Sciatic nerve (tissue), 2 donors: ENCODE results near the gene DCAF17. TPM values are rescaled to one million over a fixed set of nuclear protein-coding genes. Genes with fewer than 3 reads are reported as not detected.
"Not testable (repeated sequence)": the region's sequence is repeated elsewhere in the genome, so short reads cannot be mapped to it uniquely, and the experiment has no call there.

Source experiments
- ATAC-seq: fragments of 200-7000 bp; cut with Tn5 transposase; one replicate; pipeline ENCODE4 v1.9.1; 2020; ENCODE audit warnings: mild to moderate bottlenecking, moderate library complexity
- DNase-seq: peaks from one replicate; pipeline ENCODE4 v3.0.0-alpha.2; 2020; ENCODE audit warnings: low spot score
- intact Hi-C: fragments of 100-400 bp; cut with DNase I; formaldehyde crosslinking; loops from one replicate; pipeline ENCODE4 v1.14.2; 2022
- total RNA-seq: library from RNA; stranded (reverse); fragmentation: NEBNext Ultra II Directional; extraction: Animal tissue kit (Norgen Biotek cat#: 25700); gene quantifications from one replicate; pipeline ENCODE4 v1.2.1, GENCODE V29; 2021
- donor health status: DM: no; HTN: no; CAD: no.
- donor health status: DM: no; HTN: no; CAD: no.

DCAF17 gene
- total RNA-seq, 1 donor from 2014 or later: 24.0 TPM

DNA sequence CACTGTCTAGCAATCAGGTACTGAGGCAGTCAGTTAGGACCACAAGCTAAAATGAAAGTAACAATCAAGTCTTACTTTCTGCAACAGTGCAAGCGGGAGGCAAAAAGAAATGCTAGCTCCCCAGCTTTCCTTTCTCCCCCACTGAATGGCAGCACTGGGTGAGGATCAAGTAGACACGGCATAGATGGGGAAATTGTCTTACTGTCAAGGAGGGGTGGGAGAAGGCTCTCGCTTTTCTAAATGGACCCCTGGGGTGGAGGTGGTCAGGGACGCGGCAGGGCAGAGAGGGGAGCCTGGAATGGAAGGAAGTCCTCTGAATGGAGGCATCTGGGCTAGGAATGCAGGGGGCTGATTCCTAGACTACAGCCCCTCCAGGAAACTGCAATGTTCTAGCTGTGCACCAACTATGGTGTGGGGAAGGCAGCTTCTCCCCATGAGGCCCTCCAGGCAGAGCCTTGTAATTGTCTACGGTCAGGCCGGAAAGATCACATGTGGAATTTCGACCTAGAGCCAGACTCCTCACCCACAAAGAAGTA lies 24.5 kb upstream of the DCAF17 start:
- peak; percentile 34 for ATAC-seq
- intact Hi-C loops: no loop called here
- no peak for DNase-seq

DNA sequence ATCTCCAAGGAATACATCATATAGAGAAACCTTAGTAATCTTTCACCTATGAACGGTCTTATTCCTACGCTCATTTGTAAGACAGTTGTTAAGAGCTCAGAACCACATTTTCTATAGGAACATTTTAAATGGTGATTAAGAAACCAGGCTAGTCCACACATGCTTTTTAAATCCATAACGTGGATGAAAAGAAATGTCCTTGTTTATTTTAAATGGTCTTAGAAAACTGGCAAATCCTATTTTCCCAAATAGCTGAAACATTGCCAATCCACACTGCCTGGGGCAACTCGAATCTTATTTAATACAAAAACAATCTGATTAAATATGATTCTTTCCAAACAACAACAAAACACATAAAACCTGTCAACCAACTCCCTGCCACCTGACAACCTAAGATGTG lies 23.9 kb upstream of the DCAF17 start:
- DNase-seq: no peak

DNA sequence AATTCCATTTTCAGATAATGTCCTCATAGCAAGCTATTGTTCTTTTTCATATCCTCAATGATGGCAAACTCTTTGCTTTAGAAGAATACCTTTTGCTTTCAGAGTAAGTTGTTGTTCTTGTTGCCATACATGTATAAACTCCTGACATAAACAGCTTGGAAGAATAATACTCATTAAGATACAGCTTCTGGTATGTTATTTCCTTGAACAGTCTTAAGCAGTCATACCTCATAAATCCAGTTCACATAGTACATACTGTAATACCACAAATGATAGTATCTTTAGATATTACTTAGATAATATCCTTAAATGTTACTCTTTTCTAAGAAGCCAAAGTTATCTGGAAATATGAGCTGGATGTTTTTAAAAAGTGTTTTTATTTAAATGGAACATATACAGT lies 23.4 kb upstream of the DCAF17 start:
- DNase-seq: no peak
- no peak for ATAC-seq
- intact Hi-C loops: loop anchor here (10.0 kb wide), 1 partner anchor 436 kb away; no protein-coding TSS in a partner anchor

More for the DNA sequence above, 23.9 kb upstream of the DCAF17 start:
- intact Hi-C loops: loop anchor here (10.0 kb wide), 1 partner anchor 435 kb away; no protein-coding TSS in a partner anchor
- no peak for ATAC-seq

DNA sequence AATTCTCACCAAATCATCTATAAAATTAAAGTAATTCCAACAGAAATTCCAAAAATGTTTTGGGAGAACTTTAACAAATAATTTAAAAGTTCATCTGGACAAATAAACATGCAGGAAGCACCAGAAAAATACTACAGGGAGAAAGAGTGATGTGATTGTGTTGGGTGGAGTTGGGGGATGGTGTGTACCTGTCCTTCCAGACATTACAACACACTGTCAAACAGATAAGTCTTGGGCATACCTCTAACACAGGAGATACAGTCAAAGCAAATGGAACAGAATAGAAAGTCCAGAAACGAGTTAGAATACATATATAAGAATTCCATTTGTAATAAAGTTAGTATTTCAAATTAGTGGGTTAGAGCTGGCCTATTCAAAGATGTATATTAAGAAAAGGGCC lies 22.8 kb upstream of the DCAF17 start:
- ATAC-seq (no peak), DNase-seq (no peak)
- intact Hi-C loops: loop anchor here (10.0 kb wide), 1 partner anchor 436 kb away; no protein-coding TSS in a partner anchor

DNA sequence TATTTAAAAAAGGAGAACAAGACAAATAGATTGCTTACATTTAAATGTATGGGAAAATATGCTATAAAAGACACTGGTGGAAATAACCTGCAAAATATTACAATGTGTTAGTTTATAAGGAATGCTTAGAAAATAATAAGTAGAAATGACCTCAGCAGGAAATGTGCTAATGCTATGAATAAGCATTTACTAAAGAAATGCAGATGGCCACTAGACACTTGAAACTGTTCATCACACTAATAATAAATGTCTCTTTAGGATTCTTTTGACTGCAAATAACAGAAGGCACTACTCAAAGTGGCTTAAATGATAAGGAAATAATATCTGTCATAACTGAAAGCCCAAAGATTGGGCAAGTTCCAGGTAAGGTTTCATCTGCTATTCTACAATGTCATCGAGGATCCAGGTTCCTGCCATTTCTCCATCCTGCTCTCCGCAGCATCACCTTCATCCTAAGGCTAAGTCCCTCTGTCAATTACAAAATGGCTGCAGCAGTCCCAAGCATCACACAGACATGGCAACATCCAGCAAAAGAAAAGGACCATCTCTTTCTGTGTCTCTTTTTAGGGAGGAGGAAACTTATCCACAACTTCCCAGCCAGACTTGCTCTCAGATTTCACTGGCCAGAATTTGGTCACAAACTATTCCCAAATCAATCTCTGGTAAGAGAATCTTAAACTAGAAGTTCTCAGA lies 22.1 kb upstream of the DCAF17 start:
- ATAC-seq: no peak
- DNase-seq: no peak
- intact Hi-C loops: loop anchor here (10.0 kb wide), 1 partner anchor 437 kb away; no protein-coding TSS in a partner anchor

DNA sequence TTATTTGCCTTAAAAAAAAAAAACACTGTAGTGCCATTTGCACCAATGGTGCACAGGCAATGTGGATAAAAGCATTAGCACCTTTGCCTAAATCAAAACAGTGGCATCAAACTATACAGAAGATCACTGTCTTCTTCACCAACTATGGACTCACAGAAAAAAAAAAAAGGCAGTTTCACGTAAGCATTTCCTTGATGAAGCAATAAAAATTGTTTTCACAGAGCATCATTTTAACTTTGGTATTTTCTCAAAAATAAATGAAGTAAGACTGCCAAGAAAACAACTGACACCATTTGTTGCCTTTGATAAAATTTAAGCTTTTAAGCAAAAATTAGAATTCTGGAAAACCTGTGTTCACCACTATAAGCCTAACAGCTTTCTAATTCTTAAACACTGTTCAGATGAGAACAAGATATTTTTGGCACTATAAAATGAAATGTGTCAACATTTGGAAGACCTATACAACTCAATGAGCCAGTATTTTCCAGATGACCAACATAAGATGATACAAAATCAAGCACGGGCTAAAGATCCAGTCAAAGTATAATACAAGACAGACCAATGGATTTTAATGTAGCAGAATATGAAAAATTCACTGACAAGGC lies 21.4 kb upstream of the DCAF17 start:
- ATAC-seq: no peak
- intact Hi-C loops: loop anchor here (10.0 kb wide), 1 partner anchor 438 kb away; no protein-coding TSS in a partner anchor
- DNase-seq: no peak

DNA sequence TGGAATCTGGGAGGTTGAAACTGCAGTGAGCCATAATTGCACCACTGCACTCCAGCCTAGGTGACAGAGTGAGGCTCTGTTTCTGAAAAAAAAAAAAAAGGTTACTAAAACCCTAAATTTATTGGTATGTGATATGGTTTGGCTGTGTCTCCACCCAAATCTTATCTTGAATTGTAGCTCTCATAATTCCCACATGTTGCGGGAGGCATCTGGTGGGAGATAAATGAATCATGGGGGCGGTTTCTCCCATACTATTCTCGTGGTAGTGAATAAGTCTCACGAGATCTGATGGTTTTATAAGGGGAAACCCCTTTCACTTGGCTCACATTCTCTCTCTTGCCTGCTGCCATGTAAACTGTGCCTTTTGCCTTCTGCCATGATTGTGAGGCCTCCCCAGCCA lies 19.4 kb upstream of the DCAF17 start:
- ATAC-seq, DNase-seq: not testable (repeated sequence)
- intact Hi-C loops: loop anchor here (10.0 kb wide), 1 partner anchor 440 kb away; no protein-coding TSS in a partner anchor

DNA sequence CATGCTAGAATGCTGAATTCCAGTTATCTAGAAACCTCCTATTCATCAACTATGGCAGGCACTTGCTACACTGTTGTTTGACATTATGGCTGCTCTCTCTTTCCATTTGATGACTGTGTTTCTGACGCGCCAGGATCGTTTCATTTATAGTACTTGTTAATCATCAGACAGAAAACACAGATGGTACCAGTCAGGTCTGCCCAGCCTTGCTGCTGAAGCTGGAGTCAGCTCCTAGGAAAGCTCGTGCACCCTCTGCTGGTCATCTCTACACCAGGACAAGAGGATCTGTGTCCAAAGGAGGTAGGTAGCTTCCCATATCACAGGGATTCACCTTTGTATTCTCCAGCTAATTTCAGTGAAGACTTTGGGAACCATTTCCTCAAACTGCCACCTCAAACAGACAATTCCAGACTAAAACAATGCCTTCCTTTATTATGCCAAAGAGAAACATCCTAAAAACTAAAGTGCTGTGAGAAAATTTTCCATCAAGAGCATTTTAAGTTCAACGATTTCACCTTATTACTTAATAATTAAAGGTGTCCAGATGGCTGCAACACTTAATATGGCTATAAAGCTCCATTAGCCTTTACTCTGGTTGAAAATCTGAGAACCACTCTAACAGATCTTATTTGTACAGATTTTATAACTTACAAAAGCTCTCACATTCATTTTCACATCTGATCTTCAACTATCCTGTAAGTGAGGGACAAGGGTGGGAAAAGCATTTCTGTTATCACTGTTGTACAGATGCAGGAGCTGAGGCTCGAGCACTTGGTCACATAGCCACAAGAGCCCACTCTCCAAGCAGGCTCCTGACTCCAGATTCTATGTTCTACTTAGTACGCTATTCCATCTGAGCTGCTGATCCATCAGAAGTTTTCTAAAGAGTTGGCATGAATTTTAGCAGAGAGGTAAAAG lies 17.8 kb upstream of the DCAF17 start:
- intact Hi-C loops: loop anchor here (10.0 kb wide), 1 partner anchor 441 kb away; no protein-coding TSS in a partner anchor

DNA sequence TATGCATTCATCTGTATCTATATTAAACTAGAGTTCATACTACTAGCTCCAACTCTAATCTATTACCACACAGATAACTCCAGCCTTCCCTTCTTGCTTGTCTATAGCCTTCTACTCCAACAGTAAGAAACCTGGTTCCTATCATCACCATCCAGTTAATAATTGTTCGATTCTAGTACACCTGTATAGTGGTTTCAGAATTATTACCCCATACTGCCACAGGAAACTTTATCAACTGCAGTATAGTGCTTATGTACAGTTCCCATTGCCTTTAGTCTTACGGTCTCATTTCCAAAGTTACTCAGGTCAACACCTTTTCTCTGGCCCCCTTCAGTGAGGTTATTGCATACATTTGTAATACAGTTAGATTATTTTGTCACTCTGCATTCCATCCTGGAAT lies 14.7 kb upstream of the DCAF17 start:
- DNase-seq (no peak), ATAC-seq (no peak)
- intact Hi-C loops: loop anchor here (10.0 kb wide), 1 partner anchor 445 kb away; no protein-coding TSS in a partner anchor

More for the DNA sequence above, 17.8 kb upstream of the DCAF17 start:
- ATAC-seq (peak; percentile 97), DNase-seq (peak; percentile 92)

DNA sequence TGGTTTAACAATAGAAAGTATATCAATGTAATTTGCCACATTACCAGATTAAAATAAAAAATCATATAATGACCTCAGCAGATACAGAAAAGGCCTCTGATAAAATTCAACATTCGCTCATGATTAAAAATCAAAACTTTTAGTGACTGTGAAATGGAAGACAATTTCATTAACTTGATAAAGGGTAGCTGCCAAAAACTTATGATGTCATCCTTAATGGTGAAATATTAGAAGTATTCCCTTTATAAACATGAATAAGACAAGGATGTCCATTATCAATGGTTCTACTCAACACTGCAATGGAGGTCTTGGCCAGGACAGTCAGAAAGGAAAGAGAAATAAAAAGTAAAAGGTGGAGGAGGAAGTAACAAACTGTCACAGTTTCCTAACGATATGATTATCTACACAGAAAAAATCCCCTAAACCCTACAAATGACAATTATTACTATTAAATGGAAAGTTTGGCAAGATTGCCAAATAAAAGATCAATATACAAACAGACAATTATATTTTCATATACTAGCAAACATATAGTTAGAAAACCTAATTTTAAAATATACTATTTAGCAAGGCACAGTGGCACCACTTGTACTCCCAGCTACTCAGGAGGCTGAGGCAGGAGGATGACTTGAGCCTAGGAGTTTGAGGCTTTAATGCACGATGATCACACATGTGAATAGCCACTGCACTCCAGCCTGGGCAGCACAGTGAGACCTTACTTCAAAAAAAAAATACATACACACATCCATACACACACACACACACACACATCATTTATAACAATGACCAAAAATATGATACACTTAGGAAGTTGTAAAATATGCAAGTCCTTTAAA lies 13.1 kb upstream of the DCAF17 start:
- ATAC-seq (no peak), DNase-seq (no peak)
- intact Hi-C loops: no loop called here

DNA sequence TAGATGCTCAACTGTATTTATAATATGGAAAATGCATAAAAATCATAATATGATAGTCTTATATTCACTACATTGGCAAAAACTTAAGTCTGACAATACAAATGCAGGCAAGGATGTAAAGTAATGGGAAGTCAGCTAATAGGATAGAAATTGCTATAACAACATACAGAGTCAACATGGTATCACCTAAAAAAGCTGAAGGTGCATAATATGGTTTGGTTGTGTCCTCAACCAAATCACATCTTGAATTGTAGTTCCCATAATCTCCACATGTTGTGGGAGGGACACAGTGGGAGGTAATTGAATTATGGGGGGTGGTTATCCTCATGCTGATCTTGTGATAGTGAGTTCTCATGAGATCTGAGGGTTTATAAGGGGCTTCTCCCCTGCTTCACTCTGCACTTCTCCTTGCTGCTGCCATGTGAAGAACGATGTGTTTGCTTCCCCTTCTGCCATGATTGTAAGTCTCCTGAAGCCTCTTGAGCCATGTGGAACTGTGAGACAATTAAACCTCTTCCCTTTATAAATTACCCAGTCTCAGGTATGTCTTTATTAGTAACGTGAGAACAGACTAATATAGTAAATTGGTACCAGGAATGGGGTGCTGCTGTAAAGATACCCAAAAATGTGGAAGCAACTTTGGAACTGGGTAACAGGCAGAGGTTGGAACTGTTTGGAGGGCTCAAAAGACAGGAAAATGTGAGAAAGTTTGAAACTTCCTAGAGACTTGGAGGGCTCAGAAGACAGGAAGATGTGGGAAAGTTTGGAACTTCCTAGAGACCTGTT lies 11.1 kb upstream of the DCAF17 start:
- ATAC-seq, DNase-seq, intact Hi-C loops: not testable (repeated sequence)

DNA sequence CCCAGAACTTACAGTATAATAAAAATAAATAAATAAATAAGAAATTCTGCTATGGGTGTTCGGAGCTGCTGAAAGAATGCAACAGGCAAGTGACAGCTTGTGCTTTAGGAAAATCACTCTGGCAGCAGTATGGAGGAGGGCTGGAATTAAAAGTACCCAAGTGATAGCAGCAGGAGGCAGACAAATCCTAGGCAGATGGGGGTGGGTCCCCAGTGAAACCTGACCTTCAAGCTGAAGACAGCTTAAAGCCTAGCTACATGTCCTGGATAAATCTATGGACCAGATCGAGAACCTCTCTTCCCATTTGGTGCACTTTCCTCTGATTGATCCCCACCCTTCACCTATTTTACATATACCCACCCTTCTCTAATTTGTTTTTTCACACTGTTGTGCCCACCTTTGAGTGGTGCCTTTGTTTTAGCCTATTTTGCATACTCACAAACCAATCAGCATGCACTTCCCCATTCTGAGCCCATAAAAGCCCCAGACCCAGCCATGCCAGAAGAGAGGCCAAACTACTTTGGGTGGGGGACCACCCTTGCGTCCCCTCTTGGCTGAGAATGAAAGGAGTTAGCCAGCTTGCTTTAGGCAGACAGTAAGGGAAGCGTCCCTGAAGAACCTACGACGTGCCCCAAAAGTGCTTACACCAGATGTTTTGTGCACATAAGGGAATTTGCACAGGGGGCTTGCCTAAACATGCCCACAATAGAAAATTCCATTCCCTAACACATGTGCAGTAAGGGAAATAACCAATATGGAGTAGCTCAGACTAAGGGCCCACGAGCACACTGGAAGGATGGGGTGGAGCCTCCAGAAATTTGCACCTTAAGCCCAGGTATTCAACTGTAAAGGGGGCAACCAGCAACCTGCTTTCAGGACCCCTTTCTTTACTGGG lies 3.3 kb upstream of the DCAF17 start:
- intact Hi-C loops: loop anchor here (5.0 kb wide), 1 partner anchor 92 kb away; the partner anchor contains the start of gene CYBRD1
- DNase-seq (no peak), ATAC-seq (no peak)

DNA sequence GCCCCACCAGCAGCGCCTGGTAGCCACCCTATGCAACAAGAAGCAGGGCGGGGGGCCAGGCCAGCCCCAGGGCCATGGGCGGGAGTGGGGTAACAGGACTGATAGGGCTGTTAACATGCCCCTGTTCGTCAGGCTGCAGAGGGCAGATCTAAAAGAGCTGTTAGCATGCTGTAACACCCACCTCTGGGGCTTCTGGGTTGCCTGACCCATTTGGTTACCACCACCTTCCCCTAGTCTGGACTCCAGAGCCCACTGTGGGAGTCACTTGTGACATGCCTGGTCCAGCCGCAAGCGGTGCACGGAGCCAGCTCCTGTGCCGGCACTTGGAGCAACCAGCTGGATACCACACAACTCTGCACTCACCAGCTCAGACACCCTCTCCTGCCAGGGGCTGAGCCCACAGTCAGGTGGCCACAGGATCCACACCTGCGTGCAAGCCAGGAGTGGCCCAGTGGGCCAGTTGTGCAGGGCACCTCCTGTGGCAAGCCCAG lies 2.3 kb upstream of the DCAF17 start:
- no peak for ATAC-seq
- no peak for DNase-seq
- intact Hi-C loops: loop anchor here (5.0 kb wide), 1 partner anchor 91 kb away; the partner anchor contains the start of gene CYBRD1

DNA sequence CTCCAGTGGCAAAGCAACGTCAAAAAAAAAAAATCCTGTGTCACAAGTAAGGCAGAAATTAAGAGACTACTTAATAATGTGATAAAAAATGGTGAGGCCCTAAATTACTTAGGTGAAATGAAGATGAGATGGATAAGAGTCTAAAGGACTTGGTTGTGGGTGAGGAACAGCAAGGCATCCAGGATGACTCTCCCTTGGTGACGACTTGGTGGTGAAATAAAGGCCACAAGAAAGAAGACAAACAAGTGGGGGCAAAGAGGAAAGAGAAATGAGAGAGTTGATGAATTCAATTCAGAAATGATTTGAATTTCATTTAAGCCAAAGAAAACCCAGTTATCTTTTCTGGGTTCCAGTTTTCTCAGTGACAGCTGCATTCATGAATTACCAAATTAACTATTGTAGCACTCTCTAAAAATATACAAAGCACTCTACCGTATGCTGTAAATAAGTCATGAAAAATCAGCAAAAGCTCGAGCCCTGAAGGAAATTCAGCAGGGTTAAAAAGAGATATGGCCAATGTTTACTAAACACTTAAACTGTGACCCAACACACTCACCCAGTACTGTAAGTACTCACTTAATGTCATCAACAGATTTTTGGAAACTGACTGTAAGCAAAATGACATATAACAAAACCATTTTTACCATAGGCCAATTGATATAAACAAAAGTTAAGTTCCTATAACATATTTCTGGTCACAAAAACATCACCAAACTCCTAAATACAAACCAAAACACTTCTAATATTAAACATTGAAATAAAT lies 1.6 kb upstream of the DCAF17 start:
- ATAC-seq (no peak), DNase-seq (no peak)
- intact Hi-C loops: loop anchor here (5.0 kb wide), 1 partner anchor 90 kb away; the partner anchor contains the start of gene CYBRD1
